ENCODE measurements around the gene TMEM221. TPM values are rescaled to one million over a fixed set of nuclear protein-coding genes. Genes with fewer than 3 reads are reported as not detected.

The TMEM221 gene
- total RNA-seq, 1 donor from 2014 or later = 6.0 TPM

GRCh38 chr19:17455308-17456123, 7.0 kb upstream of the TMEM221 start:
- H3K36me3 Mint-ChIP-seq = no peaks in the 10 kb centered on the region
- H3K4me3 Mint-ChIP-seq = no peak overlapping the region
- peaks cover 9% of the 10 kb centered on the region for H3K4me1 Mint-ChIP-seq
- TF ChIP-seq CTCF (IDR thresholded peaks at IDR 0.05; ENCODE audit: unreplicated experiment) = no peak
- H3K27ac Mint-ChIP-seq = no peak overlapping the region
- no peak for DNase-seq (ENCODE audit: low spot score in 2 of 2, unreplicated experiment in 2 of 2)
- peaks cover 44% of the 10 kb centered on the region for H3K27me3 Mint-ChIP-seq (ENCODE audit: low read depth)
- no peaks in the 10 kb centered on the region for H3K9me3 Mint-ChIP-seq

GRCh38 chr19:17454576-17455071, 6.2 kb upstream of the TMEM221 start:
- H3K4me1 Mint-ChIP-seq = peaks cover 9% of the 10 kb centered on the region
- H3K27me3 Mint-ChIP-seq (ENCODE audit: low read depth) = peaks cover 50% of the 10 kb centered on the region
- H3K9me3 Mint-ChIP-seq = no peaks in the 10 kb centered on the region
- no peak for DNase-seq (ENCODE audit: low spot score in 2 of 2, unreplicated experiment in 2 of 2)
- TF ChIP-seq CTCF (IDR thresholded peaks at IDR 0.05; ENCODE audit: unreplicated experiment) = no peak
- peak overlapping the region; percentile 10 for H3K4me3 Mint-ChIP-seq
- no peak overlapping the region for H3K27ac Mint-ChIP-seq
- no peaks in the 10 kb centered on the region for H3K36me3 Mint-ChIP-seq

DNA sequence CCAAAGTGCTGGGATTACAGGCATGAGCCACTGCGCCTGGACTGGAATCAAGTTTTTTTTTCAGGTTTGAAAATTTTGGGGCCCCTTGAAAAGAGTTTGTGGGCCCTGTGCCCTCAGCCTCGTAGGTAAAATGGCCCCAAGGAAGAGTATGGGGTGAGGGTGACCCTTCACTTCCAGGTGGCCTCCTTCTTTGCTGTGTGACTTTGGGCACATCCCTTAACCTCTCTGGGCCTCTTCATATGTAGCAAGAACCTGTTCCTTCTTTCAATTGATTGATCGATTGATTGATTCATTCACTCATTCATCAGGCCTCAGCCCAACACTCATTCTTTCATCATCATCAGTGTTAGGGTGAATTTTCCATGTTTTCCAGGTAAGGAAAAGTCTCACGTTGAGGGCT, 3.4 kb upstream of the TMEM221 start:
- Mint-ChIP-seq H3K36me3 (no peaks in the 10 kb centered on the region), H3K27me3 (ENCODE audit: low read depth) (peaks cover 46% of the 10 kb centered on the region), H3K4me3 (no peak overlapping the region), H3K9me3 (no peaks in the 10 kb centered on the region), H3K4me1 (peaks cover 12% of the 10 kb centered on the region), H3K27ac (no peak overlapping the region)
- DNase-seq (ENCODE audit: low spot score in 2 of 2, unreplicated experiment in 2 of 2) = no peak
- no peak for TF ChIP-seq CTCF (IDR thresholded peaks at IDR 0.05; ENCODE audit: unreplicated experiment)

GRCh38 chr19:17450264-17451075, 2.0 kb upstream of the TMEM221 start:
- no peaks in the 10 kb centered on the region for H3K9me3 Mint-ChIP-seq
- peaks cover 12% of the 10 kb centered on the region for H3K4me1 Mint-ChIP-seq
- DNase-seq (ENCODE audit: low spot score in 2 of 2, unreplicated experiment in 2 of 2) = no peak
- H3K27ac Mint-ChIP-seq = no peak overlapping the region
- no peak for TF ChIP-seq CTCF (IDR thresholded peaks at IDR 0.05; ENCODE audit: unreplicated experiment)
- peak overlapping the region; percentile 50 for H3K4me3 Mint-ChIP-seq
- H3K27me3 Mint-ChIP-seq (ENCODE audit: low read depth) = peaks cover 33% of the 10 kb centered on the region
- H3K36me3 Mint-ChIP-seq = no peaks in the 10 kb centered on the region

DNA sequence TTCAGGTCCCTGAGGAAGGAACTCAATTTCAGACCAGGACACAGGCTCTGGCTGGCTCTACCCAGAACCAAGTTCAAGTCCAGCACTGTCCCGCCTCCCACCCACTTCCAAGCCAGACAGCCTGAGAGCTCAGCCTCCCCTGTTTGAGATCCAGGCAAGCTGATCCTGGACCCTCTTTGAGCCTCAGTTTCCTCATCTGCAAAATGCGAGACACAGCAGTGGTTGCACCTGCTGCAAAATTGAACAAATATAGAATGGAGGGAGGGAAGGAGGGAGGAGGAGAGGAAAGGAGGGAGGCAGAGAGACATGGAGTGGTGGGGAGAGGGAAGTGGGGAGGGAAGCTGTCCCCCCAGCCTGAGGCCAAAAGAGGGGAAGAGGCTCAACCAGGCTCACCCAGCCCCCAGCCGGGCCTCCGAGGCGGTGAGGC, 751 bp downstream of the TMEM221 start:
- no peak for TF ChIP-seq CTCF (IDR thresholded peaks at IDR 0.05; ENCODE audit: unreplicated experiment)
- H3K27ac Mint-ChIP-seq = no peak overlapping the region
- H3K4me3 Mint-ChIP-seq = peak overlapping the region; percentile 62
- peaks cover 14% of the 10 kb centered on the region for H3K27me3 Mint-ChIP-seq (ENCODE audit: low read depth)
- peaks cover 4% of the 10 kb centered on the region for H3K4me1 Mint-ChIP-seq
- H3K9me3 Mint-ChIP-seq = no peaks in the 10 kb centered on the region
- no peak for DNase-seq (ENCODE audit: low spot score in 2 of 2, unreplicated experiment in 2 of 2)
- H3K36me3 Mint-ChIP-seq = no peaks in the 10 kb centered on the region

Measured in mesothelial cell of epicardium (in vitro differentiated cells).